GM21619 (cell line): ENCODE data around the gene HIC1.
A peak's percentile ranks its signal among the peaks of the same experiment; 100 is the strongest.

Experiments used
- ATAC-seq: cut with Tn5 transposase; IDR thresholded peaks from one replicate; pipeline ENCODE4 v1.9.1; 2021; ENCODE audit not compliant: unreplicated experiment

The HIC1 gene

DNA sequence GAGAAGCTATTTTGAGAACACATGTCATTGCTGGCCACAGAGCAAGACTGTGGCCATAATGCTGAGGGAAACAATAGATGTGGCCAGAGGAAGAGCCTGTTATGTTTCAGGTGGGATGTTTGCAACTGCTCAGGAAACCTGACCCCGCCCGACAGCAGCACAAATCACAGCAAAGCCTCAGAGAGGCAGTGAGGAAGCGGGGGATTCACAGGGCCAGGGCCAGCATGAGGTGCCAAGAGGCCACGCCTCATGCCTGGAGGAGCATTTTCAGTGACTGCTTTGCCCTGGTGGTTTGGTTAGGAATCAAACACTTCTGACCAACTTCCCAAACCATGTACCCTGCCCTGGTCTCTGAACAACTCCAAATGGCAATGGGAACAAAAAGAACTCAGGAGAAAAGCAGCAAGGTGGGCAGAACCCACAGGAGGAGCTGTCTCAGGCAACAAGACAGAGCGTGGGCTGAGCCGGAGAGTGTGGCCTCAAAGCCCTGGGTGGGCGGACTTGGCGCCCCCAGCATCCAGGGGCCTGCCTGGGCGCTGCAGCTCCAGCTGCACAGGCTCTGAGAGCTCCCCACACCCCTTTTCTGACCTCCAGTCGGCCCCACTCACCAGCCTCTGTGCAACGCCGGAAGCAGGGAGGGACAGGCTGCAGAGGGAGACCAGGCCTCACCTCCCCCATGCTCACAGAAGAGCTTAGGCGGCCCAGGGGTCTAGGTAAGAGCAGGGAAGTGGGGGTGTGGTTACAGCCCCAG is 20.6 kb downstream of the HIC1 start:
- no peak for ATAC-seq

DNA sequence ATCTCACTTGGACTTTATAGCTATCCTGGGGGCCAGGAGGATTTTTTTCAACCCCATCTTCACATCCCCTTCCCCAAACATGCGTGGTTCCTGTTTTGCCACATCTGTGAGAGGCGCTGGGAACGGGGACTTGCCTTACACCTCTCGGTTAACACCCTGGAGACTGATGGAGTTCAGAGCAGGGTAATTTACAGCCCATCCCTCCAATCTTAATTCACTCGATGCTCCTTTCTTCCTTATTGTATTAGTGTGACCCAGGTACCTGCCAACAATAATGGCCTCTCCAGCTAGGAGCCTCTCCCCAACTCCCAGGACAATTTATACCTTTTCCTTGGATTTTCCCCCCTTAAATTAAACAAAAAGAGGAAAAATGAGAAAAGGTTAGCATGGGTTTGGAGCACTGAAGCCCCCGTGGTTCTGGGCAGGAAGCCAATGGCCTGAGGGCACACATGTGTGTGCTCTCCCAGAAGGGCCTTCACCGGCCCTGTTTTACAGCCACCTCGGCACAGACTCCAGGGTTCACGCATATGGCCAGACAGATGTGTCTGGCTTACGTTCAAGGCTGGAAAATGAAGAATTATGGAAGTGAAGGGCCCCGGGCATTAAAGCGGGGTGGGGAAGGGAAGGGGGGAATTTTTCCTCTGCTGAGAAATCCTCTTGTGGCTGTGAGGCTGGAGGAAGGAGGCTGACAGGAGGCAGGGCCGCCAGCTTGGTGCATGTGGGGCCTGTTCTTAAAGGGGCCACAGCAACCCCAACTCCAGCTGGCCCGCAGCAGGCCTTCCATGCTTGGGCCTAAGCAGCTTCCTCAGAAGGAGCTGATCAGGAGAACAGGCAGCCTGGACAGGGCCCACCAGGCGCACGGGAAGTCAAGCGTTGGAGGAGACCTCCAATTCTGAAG is 21.4 kb downstream of the HIC1 start:
- ATAC-seq, result no peak

DNA sequence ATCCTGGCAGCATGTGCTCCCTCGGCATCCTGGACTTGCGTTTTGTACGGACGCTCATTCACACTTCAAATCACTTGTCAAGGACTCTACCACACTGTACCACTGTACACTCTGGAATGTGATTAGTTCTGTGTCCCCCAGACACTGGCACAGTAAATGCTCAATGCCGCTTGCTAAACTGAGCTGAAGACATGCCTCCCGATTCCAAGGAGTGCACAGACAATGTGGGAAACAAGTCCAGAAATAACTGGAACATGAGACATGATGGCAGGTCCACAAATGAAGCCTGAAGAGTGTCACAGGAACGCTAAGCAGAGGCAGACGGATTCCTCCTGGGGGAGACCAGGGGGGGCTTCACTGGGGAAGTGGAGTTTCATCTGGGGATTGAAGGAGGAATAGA is 22.1 kb downstream of the HIC1 start:
- no peak for ATAC-seq

DNA sequence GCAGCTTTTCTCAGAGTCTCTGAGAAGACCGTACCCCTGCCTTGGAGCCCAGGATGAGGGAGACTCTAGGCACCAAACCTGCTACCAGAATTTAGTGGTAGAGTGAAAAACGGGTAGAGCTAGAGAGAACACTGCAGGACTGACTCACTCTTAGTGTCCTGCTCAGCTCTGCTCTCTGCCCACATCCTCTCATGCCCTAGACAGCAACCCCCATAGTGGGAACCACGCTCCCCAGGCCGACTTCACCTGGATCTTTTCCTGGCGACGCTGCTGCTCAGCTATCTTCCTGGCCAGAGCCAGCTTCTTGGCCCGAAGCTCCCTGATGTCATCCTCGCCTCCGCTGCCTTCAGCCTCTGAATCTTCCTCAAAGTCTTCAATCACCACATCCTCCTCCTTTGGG is 26.7 kb downstream of the HIC1 start:
- no peak for ATAC-seq

DNA sequence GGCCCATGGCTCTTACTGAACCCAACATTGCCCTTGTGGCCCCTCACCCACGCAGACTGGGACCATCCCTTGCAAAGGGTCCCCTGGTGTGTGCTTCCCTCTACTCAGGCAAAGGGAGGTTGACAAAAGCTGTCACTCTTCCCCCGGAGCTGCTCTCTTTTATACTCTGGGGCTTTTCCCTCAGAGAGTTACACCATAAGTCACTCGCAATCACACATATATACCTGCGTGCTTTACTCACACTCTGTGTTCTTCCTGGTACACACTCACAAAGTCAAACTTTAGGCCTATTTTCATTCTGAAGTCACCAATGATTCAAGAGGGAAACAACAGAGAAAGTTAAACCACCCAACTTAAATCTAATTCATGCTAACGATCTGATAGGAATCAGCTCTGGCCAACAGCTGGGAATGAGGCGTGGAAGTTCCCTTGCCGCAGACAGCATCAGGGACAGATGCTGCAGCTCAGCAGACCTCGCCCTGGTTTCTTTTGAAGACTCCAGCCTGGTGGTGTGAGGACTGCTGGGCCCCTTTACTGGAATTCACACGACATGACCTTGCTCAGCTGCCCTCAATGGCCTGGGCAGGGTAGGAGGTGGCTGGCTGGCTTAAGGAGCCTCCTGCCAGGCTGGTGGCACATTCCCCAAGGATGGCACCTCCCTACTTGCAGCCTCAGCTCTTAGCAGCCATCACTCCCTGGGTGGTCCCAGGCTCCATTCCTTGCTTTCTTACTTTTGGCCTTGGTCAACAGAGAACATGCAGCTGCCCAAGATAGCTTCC is 27.3 kb downstream of the HIC1 start:
- ATAC-seq, result no peak

DNA sequence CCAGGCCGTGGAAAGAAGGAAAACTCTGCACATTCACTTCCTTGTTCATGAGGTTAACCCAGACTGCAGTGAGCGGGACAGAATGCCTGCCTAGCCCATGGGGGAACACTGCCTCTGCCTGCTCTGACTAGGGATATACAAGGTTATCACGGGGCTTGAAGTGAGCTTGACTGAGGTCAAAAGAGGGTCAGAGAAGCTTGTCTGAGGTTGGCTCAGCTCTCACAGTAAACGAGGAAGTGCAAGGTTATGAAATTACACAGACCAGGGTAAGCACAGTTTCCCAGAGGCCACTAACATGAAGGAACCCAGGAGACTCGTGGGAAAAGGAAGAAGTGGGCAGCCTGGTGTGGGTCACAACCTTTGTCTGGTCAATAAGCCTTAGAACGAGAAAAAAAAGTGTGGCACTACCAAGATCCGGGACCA is 28.7 kb downstream of the HIC1 start:
- peak; percentile 46 for ATAC-seq

DNA sequence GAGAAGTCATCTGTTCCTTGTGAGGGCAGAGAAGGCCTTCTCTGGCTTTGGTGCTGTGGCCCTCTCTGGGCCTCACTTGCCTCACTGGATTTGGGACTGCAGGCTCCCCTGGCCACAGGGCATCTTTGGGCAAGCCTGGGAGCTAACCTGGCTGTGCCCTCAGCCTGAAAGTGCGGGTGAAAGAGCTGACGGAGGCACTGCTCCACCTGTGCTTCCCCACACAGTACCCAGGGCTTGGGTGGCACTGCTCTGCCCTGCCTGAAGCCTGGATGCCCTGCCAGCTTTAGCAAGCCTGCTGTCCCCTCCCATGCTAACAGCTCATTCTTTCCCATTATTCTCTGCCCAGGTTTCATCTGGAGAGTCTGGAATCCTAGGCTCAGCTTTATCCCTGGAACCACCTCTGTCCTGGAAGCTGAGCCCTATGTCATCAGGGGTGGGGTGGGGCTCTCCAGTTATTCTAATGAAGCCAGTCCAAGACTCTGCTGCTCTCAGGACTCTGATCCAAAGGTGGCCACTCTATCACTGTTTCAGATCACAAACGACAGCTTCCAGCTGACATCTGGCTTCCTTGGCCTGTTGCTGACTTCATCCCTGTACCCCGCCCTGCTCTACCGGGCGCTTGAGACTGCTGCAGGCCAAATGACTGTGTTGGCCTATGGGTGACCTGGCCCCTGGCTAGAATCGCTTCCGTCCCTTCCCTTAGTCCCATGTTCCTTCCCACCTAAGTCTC is 29.3 kb downstream of the HIC1 start:
- ATAC-seq, result no peak

DNA sequence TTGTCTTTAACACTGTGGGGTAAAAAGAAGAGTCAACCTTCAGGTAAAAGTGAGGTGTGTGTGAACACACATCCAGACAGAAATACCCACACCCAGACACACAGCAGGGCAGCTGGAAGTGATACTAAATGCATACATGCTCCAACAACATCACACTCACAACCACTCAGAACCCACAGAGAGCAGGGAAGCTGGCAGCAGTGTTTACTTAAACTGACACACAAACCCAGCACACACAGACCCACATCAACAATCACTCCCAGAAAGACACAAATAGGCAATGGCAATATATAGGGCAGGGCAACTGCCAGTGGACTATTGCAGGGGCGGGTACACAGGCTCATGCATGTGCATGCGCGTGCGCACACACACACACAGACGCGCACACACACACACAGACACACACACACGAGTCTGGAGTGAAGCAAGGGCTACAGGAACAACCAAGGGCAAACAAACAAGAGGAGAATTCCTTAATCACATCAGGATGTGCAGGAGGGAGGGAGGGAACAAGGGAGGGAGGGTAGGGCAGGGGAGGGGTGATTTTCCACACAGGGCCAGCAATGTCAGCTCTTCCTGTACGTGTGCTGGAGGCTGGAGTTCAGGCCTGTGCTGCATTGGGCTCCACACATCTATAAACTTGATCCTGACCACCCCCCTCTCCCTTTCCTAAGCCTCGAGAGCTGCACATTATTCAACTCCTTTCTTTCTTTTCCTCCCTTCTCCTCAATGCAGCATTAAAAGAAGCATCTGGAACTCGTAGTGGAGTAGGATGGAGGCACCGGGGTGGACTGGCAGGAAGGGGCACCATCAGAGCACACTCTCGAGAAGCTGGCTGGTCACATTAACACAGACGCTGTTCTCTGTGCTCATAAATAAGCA is 30.1 kb downstream of the HIC1 start:
- no peak for ATAC-seq

DNA sequence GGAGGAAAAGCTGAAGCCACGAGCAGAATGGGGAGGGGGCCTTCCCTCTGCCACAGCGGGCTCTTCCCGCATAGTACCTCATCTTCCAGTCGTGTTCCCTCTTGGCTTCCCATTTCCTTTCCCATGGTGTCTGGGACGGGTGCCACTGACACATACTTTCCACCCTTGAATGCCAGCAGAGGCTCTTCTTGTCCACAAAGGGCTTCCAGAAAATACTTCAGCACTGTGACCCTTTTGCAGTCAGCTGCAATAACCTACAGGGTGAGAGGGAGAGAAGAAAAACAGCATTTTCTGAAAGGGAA is 30.7 kb downstream of the HIC1 start:
- ATAC-seq, result no peak

DNA sequence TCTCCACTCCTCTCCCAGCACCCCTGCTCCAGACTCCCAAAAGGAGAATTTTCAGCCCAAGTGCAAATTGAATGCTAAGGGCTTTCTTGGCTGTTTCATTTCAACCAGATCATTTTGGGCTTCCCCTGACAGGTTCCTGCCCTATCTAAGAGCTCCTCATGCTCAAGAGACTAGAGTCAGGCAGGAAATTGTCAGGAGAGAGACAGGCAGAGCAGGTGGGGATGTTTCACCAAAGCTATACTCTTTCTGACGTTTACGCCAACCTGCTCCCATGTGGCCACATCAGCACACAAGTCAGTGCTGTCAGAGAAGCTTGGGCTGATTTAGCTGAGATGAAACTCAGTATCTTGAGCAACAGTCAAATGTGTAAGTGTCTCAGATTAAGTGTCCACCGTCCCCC is 31.4 kb downstream of the HIC1 start:
- no peak for ATAC-seq

DNA sequence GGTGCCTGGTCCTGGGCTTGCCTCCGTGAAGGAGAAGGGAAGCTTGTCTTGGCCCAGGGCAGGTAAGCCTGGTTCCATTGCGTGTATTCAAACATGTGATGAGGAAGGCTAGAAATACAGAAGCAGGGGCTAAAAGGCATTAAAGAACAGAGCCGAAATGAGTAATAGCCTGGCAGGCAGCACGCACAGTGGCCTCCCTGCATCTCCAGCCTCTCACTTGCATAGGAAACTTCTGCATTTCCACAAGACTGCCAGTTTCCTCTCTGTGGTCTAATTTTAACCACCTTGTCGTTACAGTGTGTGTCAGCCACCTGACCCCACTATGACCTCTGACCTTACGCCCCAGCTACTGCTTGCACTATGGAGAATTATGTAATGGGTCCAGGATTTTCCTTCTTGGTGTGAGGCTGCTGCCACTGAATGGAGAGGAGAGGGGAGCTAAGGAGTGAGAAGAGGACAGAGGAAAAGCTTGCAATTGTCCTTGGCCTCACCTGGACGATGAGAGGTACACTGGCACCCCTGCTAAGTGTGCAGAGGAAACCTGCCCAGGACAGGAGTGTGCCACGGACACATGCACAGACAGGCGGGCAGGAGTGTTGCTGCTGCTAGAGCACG is 32.8 kb downstream of the HIC1 start:
- peak; percentile 37 for ATAC-seq

DNA sequence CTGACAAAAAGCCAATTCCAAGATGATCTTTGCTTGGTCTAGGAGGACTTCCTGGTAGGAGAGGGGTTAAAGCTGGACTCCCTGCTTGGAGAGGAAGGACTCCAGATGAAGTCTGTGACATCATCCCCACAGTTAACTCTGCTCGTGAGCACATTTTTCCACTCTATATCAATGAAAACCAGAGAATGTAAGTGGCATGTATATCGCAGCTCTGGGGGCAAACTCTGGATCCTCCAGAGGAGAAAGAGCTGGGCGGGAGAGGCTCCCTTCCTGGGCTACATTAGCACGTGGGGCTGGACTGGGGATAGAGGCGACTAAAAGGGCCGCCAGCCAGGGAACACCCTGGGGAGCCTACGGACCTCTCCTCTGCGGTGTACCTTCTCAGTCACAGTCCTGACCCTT is 34.1 kb downstream of the HIC1 start:
- peak; percentile 20 for ATAC-seq

DNA sequence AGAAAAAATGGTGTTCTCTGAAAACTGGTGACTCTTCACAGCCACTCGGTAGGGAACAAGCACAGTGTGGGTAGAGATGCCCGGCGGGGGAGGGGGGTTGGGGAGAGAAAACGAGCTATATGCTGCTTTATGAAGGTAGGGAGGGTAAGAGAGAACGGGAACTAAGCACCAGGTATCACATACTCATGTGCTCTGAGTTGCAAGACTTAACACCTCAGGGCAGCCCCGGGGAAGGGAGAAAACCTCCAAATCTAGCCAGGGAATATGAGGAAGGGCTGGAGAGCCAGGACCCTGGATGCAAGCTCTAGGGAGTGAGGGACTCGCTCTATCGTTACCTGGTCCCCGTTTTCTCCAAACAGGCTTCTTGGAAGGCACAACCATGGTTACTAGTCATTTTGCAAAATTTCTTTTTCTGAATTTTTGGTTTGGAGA is 35.3 kb downstream of the HIC1 start:
- ATAC-seq, result no peak

DNA sequence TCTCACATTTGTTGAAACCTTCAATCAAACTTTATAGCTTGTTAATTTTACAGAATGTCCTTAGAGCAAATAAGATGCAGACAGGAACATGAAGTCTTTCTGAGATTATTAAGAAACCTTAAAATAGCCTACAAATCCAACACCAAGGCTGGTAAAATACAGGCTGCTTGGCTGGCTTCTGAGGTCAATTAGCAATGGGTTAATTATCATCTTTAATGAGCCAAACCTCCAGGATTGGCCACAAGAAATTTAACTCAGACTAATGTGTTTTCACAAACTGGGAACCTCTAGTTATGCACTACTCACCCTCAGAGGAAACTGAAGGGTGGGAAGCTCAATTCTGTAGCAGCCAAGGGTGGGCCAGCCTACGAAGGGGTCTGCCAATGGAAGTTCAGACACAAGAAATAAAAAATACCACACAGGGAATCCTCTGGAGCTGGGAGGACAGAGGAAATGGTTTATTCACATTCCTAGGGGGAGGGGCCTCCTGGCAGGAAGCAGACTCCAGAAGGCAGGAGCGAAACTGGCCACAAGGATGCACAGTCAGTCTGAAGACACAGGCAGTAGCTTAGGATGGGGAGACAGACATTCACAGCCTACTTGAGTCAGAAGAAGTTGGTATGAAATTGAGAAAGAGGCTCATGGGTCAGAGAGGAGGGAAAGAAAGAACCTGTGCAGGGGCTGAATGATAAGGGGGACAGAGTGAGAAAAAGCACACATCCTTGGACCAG is 36.1 kb downstream of the HIC1 start:
- no peak for ATAC-seq

DNA sequence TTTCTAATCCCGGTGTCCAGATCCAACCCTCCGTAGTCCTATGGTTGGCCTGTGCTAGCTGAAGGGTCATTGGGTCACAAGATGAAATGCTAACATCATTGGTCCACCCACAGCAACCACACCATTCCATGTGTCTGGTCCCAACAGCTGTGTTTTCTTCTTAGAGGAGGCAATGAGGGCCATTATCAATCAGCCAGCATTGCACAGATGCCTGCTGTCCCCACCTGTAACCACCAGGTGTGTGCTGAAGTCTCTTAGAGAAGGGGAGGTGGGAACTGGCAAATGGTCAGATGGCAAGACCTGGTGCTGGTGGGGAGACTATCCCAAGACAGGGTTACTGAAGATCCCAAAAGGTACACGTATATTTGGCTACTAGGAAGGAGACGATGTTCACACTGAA is 37.4 kb downstream of the HIC1 start:
- ATAC-seq, result no peak

DNA sequence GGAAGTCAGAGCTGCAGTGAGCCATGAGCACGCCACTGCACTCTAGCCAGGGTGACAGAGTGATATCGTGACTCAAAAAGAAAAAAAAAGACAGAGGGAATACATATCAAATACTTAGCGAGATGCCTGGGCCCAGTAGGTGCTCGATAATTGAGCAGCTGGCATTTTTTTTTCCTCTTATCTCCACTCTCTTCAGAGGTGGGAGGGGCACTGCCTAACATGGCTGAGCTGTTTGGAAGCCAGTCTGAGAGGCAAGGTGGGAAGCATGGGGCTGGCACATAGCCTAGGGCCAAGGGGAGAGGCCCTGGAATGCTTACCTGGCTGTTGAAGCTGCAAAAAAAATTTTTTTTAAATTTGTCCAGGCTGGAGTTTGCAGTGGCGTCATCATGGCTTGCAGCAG is 38.4 kb downstream of the HIC1 start:
- no peak for ATAC-seq

DNA sequence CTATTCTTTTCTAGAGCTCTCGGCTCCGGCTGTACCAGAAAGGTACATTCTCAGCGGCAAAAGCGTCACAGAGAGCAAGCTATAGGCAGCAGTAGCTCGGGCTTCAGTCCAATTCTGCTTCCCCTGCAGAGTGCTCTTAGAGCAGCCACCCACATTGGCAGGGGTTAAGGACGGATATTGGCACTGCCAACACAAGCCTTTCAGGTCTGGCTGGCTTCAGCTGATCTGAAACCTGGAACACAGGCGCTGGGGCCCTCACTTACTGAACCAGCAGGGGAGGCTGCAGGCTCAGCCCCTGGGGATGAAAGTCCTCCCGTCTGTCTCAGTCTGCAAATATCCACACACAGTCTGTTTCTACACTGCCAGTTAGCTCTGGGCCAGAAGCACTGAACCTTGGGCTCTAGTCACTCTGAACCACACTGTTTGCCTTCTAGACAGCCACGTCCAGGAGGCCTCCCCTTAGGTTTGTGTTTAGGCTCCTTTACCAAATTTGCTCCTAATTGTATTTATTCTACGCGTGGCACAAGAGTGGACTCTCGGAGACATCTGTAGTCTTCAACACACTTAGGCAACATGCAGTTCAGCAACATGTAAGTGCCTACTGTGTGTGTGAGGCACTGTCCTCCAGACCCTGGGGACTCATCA is 40.1 kb downstream of the HIC1 start:
- ATAC-seq, result no peak

DNA sequence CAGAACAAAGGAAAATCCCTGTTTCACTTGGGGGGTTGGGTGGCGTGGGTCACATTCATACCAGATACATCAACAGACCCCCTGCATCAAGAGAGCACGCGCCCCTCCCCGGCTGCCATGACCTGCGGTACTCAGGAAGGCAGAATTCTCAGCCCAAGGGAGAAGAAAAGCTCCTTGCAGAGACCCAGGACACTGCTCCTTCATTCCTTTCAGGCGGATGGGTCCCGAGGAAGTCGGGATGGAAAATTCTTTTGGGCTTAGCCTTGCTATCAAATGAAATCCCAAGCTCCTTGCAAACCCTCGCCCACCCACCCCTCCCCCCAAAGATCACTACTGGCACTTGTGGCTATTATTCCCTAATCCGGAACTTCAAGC is 40.6 kb downstream of the HIC1 start:
- ATAC-seq, result no peak
